IMR-90 (cell line): Measurements from ENCODE around the gene RGS14. TPM values are rescaled to one million over a fixed set of nuclear protein-coding genes. Genes with fewer than 3 reads are reported as not detected.

Experiments used
- ATAC-seq: fragments of 200-7000 bp; cut with Tn5 transposase; 2 replicates; pipeline ENCODE4 v1.9.1; 2020; ENCODE audit warnings: low read depth, mild to moderate bottlenecking, moderate library complexity
- BruUV-seq: library from RNA; stranded (reverse); fragments of 400-500 nt; replicated peaks from 2 replicates; lab custom pipeline; 2021; lab: Mats Ljungman, UMichigan
- CTCF ChIA-PET: fragments of 300-600 bp; formaldehyde crosslinking; extraction: SDS; loops from one replicate; lab custom pipeline; 2021; ENCODE audit warnings: antibody characterized with exemption; lab: Yijun Ruan, JAX
- POLR2A ChIA-PET: fragments of 300-600 bp; sonication (Branson Sonifier 250); formaldehyde crosslinking; loops from one replicate; lab custom pipeline; 2022; ENCODE audit warnings: antibody characterized with exemption; ENCODE audit not compliant: unreplicated experiment; lab: Charles Lee
- DNase-seq: peaks from one replicate; pipeline ENCODE4 v3.0.0; 2013
- H2AFZ ChIP-seq: replicated peaks from 2 replicates; pipeline ENCODE3; 2013; ENCODE audit warnings: low read length, mild to moderate bottlenecking; ENCODE audit not compliant: poor library complexity
- H2AK5ac ChIP-seq: 2 replicates; pipeline ENCODE4 v1.6.1; 2013; ENCODE audit warnings: low read depth, low read length, inconsistent platforms
- H2AK9ac ChIP-seq: replicated peaks from 2 replicates; pipeline ENCODE3; 2013; ENCODE audit warnings: mild to moderate bottlenecking, low read depth, low read length, moderate library complexity; ENCODE audit not compliant: poor library complexity
- H2BK120ac ChIP-seq: 2 replicates; pipeline ENCODE4 v1.6.1; 2013; ENCODE audit warnings: low read depth, low read length, inconsistent platforms
- H2BK15ac ChIP-seq: 3 replicates; pipeline ENCODE4 v1.6.1; 2013; ENCODE audit warnings: low read depth, low read length, inconsistent platforms
- H2BK20ac ChIP-seq: 2 replicates; pipeline ENCODE4 v1.6.1; 2013; ENCODE audit warnings: low read depth, mild to moderate bottlenecking, inconsistent platforms, low read length, moderate library complexity
- H2BK5ac ChIP-seq: 2 replicates; pipeline ENCODE4 v1.6.1; 2013; ENCODE audit warnings: mild to moderate bottlenecking, low read depth, low read length, inconsistent platforms; ENCODE audit not compliant: poor library complexity, severe bottlenecking
- H3K14ac ChIP-seq: replicated peaks from 2 replicates; pipeline ENCODE4 v1.6.1; 2013; ENCODE audit warnings: low read depth, low read length, inconsistent platforms
- H3K18ac ChIP-seq: 2 replicates; pipeline ENCODE4 v1.6.1; 2013; ENCODE audit warnings: low read depth, low read length, control low read depth
- H3K23ac ChIP-seq: 2 replicates; pipeline ENCODE4 v1.6.1; 2013; ENCODE audit warnings: low read depth, low read length, inconsistent platforms
- H3K27ac ChIP-seq: 2 replicates; pipeline ENCODE4 v1.5.1; 2013; ENCODE audit warnings: mild to moderate bottlenecking, control low read depth, low read length; ENCODE audit not compliant: insufficient read depth
- H3K27me3 ChIP-seq: 2 replicates; pipeline ENCODE4 v1.6.1; 2013; ENCODE audit warnings: low read length; ENCODE audit not compliant: control insufficient read depth, insufficient read depth
- H3K36me3 ChIP-seq: 2 replicates; pipeline ENCODE4 v1.6.1; 2013; ENCODE audit warnings: low read length, mixed read lengths; ENCODE audit not compliant: control insufficient read depth, insufficient read depth
- H3K4ac ChIP-seq: 2 replicates; pipeline ENCODE4 v1.6.1; 2013; ENCODE audit warnings: low read depth, low read length, inconsistent platforms
- H3K4me1 ChIP-seq: 2 replicates; pipeline ENCODE4 v1.6.1; 2013; ENCODE audit warnings: low read length, mixed read lengths; ENCODE audit not compliant: control insufficient read depth, insufficient read depth
- H3K4me2 ChIP-seq: 2 replicates; pipeline ENCODE4 v1.6.1; 2013; ENCODE audit warnings: low read depth, mild to moderate bottlenecking, control low read depth, low read length, moderate library complexity
- H3K4me3 ChIP-seq: 2 replicates; pipeline ENCODE4 v1.5.1; 2013; ENCODE audit warnings: low read depth, mild to moderate bottlenecking, control low read depth, low read length, moderate library complexity; ENCODE audit not compliant: insufficient read depth
- H3K56ac ChIP-seq: 2 replicates; pipeline ENCODE4 v1.6.1; 2013; ENCODE audit warnings: low read length, inconsistent platforms; ENCODE audit not compliant: insufficient read depth; ENCODE audit errors: extremely low read depth
- H3K79me1 ChIP-seq, 2 experiments: 2 replicates each; pipeline ENCODE4 v1.6.1; 2013; ENCODE audit warnings: low read length in 2 of 2, inconsistent platforms in 1 of 2, low read depth in 1 of 2
- H3K9ac ChIP-seq: 2 replicates; pipeline ENCODE4 v1.6.1; 2013; ENCODE audit warnings: low read depth, low read length, control low read depth
- H3K9me1 ChIP-seq: 2 replicates; pipeline ENCODE4 v1.6.1; 2013; ENCODE audit warnings: low read length, inconsistent platforms; ENCODE audit not compliant: insufficient read depth
- H3K9me3 ChIP-seq: 2 replicates; pipeline ENCODE4 v1.6.1; 2013; ENCODE audit warnings: low read length; ENCODE audit not compliant: control insufficient read depth, insufficient read depth
- H4K20me1 ChIP-seq: 2 replicates; pipeline ENCODE4 v1.6.1; 2013; ENCODE audit warnings: low read length, inconsistent platforms; ENCODE audit not compliant: insufficient read depth
- H4K5ac ChIP-seq: 2 replicates; pipeline ENCODE4 v1.6.1; 2013; ENCODE audit warnings: mild to moderate bottlenecking, low read depth, low read length, control low read depth
- H4K8ac ChIP-seq, 2 experiments: 2 replicates each; pipeline ENCODE4 v1.6.1; 2013; ENCODE audit warnings: low read depth in 2 of 2, low read length in 2 of 2, control low read depth in 1 of 2, inconsistent platforms in 1 of 2
- H4K91ac ChIP-seq: 2 replicates; pipeline ENCODE4 v1.6.1; 2013; ENCODE audit warnings: low read depth, low read length, inconsistent platforms; ENCODE audit not compliant: insufficient read depth
- BHLHE40 ChIP-seq: fragments of 150-350 bp; IDR thresholded peaks from 2 replicates; pipeline ENCODE4 v1.6.1; 2016; ENCODE audit warnings: mild to moderate bottlenecking, low read depth, low read length
- MAFK ChIP-seq: IDR thresholded peaks from 2 replicates; pipeline ENCODE4 v1.6.1; 2012; ENCODE audit warnings: low read depth, low read length, improper control_type of control experiment
- MAZ ChIP-seq: IDR thresholded peaks from 2 replicates; pipeline ENCODE4 v1.6.1; 2012; ENCODE audit warnings: low read depth, mild to moderate bottlenecking, low read length, improper control_type of control experiment, moderate library complexity, borderline replicate concordance
- MXI1 ChIP-seq: IDR thresholded peaks from 2 replicates; pipeline ENCODE4 v1.6.1; 2012; ENCODE audit warnings: low read depth, mild to moderate bottlenecking, low read length, moderate library complexity, borderline replicate concordance
- NFE2L2 ChIP-seq: fragments of 150-350 bp; IDR thresholded peaks from 2 replicates; pipeline ENCODE4 v1.6.1; 2016; ENCODE audit warnings: low read depth, mild to moderate bottlenecking, low read length
- RCOR1 ChIP-seq: IDR thresholded peaks from 2 replicates; pipeline ENCODE4 v1.6.1; 2012; ENCODE audit warnings: mild to moderate bottlenecking, low read length, improper control_type of control experiment; ENCODE audit not compliant: insufficient replicate concordance
- RFX5 ChIP-seq: IDR thresholded peaks from 2 replicates; pipeline ENCODE4 v1.8.0; 2012; ENCODE audit warnings: low read depth, mild to moderate bottlenecking, low read length, moderate library complexity
- SMC3 ChIP-seq: fragments of 150-350 bp; IDR thresholded peaks from 2 replicates; pipeline ENCODE4 v1.6.1; 2016; ENCODE audit warnings: low read depth, mild to moderate bottlenecking, antibody characterized with exemption, low read length, moderate library complexity
- WGBS, 2 experiments: methylation state at CpG; one replicate each; pipeline versions ENCODE4 v1.1.5 to v1.1.7; 2013; ENCODE audit warnings: missing lambda C conversion rate in 2 of 2; ENCODE audit not compliant: insufficient read length in 1 of 2; ENCODE audit errors: extremely low coverage in 2 of 2; 5-methylcytosine and 5-hydroxymethylcytosine counted together
- dilution Hi-C: fragments of 300-500 bp; cut with HindIII; formaldehyde crosslinking; loops from one replicate; pipeline ENCODE4 v1.14.3; 2018; ENCODE audit warnings: low sequenced_read_pairs; ENCODE audit not compliant: unreplicated experiment
- in situ Hi-C: fragments of 300-500 bp; cut with MboI; formaldehyde crosslinking; loops from 3 replicates; pipeline ENCODE4 v1.14.3; 2019; ENCODE audit warnings: low sequenced_read_pairs, inconsistent platforms, mixed read lengths
- intact Hi-C: fragments of 100-400 bp; cut with micrococcal nuclease; formaldehyde crosslinking; loops from 2 replicates; pipeline ENCODE4 v1.10.0; 2022
- polyA plus RNA-seq, 3 experiments: library from polyadenylated mRNA; depleted of rRNA; stranded (reverse); fragments of >200 nt; gene quantifications; 2 replicates each; pipeline ENCODE4 v1.2.3, GENCODE V29; 2012; ENCODE audit warnings: low replicate concordance in 1 of 3
- total RNA-seq: library from RNA; depleted of rRNA; stranded (reverse); fragments of >200 nt; gene quantifications from 2 replicates; pipeline ENCODE4 v1.2.3, GENCODE V29; 2012
- TF ChIP-seq, protein P1 (sequence below): conservative IDR thresholded peaks from 2 replicates; pipeline ENCODE4 v1.5.1; 2012; ENCODE audit warnings: mild to moderate bottlenecking, low read depth, low read length, improper control_type of control experiment

Gene RGS14
- total and polyA plus RNA-seq, 2 of the 4 experiments (the other 2 are of a cell fraction), result 1.1 to 6.5 TPM

DNA sequence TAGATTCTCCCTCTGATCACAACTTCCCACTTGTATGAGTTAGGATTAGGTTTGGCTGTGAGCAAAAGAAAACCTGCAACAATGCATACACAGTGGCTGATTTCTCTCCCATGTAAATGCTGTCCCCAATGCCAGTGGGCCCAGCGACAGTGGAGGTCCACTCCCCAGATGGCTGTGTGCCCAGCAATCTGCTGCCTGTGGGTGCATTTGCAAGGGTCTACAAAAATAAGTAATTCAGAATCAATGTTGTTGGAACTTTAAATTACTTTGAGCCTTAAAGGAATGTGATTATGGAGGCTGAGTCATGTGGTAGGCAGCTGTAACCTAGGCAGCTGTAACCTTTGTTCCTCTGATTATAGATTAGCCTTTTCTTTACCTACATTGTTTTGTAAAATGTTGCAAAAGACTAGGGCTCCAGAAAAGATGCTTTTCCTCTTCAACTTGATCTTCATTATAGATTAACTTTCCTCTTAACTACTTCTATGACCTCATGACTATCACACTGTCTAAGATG, 31.8 kb upstream of the RGS14 start:
- H3K9me3 ChIP-seq, result no peaks in the 10 kb centered on the region
- BruUV-seq, result no TSS peak
- H3K9ac ChIP-seq, result no peak overlapping the region
- H4K8ac ChIP-seq, result no peak overlapping the region
- H3K14ac ChIP-seq, result no peak overlapping the region
- H4K5ac ChIP-seq, result no peak overlapping the region
- in situ Hi-C loops, result no loop called here
- H3K23ac ChIP-seq, result no peak overlapping the region
- CTCF ChIA-PET, result no interaction called here
- H3K9me1 ChIP-seq, result peaks cover 3% of the 10 kb centered on the region; the same call in 1 of the 2 replicates
- no peak overlapping the region for H3K56ac ChIP-seq
- H3K4me3 ChIP-seq, result no peak overlapping the region
- no peaks in the 10 kb centered on the region for H3K27me3 ChIP-seq
- no peak overlapping the region for H2AFZ ChIP-seq
- intact Hi-C loops, result no loop called here
- no peak overlapping the region for H2AK9ac ChIP-seq
- H3K4me2 ChIP-seq, result no peak overlapping the region
- H3K18ac ChIP-seq, result no peak overlapping the region
- H2BK15ac ChIP-seq, result no peak overlapping the region
- H2AK5ac ChIP-seq, result no peak overlapping the region
- POLR2A ChIA-PET, result no interaction called here
- H4K20me1 ChIP-seq, result peaks cover 5% of the 10 kb centered on the region; the same call in 1 of the 2 replicates
- TF ChIP-seq, protein P1, sequence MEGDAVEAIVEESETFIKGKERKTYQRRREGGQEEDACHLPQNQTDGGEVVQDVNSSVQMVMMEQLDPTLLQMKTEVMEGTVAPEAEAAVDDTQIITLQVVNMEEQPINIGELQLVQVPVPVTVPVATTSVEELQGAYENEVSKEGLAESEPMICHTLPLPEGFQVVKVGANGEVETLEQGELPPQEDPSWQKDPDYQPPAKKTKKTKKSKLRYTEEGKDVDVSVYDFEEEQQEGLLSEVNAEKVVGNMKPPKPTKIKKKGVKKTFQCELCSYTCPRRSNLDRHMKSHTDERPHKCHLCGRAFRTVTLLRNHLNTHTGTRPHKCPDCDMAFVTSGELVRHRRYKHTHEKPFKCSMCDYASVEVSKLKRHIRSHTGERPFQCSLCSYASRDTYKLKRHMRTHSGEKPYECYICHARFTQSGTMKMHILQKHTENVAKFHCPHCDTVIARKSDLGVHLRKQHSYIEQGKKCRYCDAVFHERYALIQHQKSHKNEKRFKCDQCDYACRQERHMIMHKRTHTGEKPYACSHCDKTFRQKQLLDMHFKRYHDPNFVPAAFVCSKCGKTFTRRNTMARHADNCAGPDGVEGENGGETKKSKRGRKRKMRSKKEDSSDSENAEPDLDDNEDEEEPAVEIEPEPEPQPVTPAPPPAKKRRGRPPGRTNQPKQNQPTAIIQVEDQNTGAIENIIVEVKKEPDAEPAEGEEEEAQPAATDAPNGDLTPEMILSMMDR, result no peak
- no peak for TF ChIP-seq RFX5
- no peak for TF ChIP-seq RCOR1
- TF ChIP-seq NFE2L2, result no peak
- TF ChIP-seq SMC3, result no peak
- no peak for TF ChIP-seq MAFK
- no peak for TF ChIP-seq MXI1
- no peak for TF ChIP-seq BHLHE40
- no peak for TF ChIP-seq MAZ
- peaks cover 2% of the 10 kb centered on the region; the same call in 1 of the 2 replicates for H3K4me1 ChIP-seq
- no peak overlapping the region for H4K91ac ChIP-seq
- dilution Hi-C loops, result no loop called here
- H2BK120ac ChIP-seq, result no peak overlapping the region
- H2BK20ac ChIP-seq, result no peak overlapping the region
- H3K27ac ChIP-seq, result no peak overlapping the region
- no peak overlapping the region for H2BK5ac ChIP-seq
- H3K79me1 ChIP-seq, result peaks cover 5 to 23% of the 10 kb centered on the region in 2 experiments; a peak in 3 of 4 replicates
- DNase-seq (no peak), ATAC-seq (peak; percentile 65)
- peaks cover 18% of the 10 kb centered on the region for H3K36me3 ChIP-seq
- H3K4ac ChIP-seq, result no peak overlapping the region; the same call in 1 of the 2 replicates
- no CpG with 5 or more reads among the region's 1 CpG for WGBS, 2 experiments
